Measurements from ENCODE around the gene TXNL4A. TPM values are rescaled to one million over a fixed set of nuclear protein-coding genes. Genes with fewer than 3 reads are reported as not detected.
"Not testable (repeated sequence)": the region's sequence is repeated elsewhere in the genome, so short reads cannot be mapped to it uniquely, and the experiment has no call there.

The TXNL4A gene, protein sequence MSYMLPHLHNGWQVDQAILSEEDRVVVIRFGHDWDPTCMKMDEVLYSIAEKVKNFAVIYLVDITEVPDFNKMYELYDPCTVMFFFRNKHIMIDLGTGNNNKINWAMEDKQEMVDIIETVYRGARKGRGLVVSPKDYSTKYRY
- 100 to 1,000 TPM in 1 of 2 donors, 10 to 100 TPM in 1; 97.2 to 143 TPM for total RNA-seq

- H3K27ac Mint-ChIP-seq, result peak within 1 kb of the TSS; percentile 90 to 92
- peaks cover 2 to 6% of the 10 kb centered on the region in 2 donors for H3K27me3 Mint-ChIP-seq
- ATAC-seq, result peak; percentile 99
These were observed at the start of gene TXNL4A for GRCh38 chr18:79988451-79989194. Gene TXNL4A, minus strand, starts transcription at chr18:79988563. Its CDS starts 171 bp downstream, at chr18:79988392.

DNA sequence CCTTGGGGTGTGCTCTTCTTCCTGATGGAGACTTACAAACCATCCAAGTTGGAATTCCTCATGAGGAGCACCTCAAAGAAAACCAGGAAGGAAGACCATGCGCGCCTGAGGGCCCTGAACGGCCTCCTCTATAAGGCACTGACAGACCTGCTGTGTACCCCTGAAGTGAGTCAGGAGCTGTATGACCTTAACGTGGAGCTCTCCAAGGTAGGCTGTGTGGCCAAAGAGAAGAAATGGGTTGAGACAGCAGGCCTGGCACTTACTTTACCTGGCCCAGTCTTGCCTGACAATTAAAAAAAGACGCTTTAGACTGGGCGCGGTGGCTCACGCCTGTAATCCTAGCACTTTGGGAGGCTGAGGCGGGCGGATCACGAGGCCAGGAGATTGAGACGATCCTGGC is 48.9 kb upstream of the TXNL4A start:
- peaks cover 19 to 26% of the 10 kb centered on the region in 2 donors for H3K4me1 Mint-ChIP-seq (ENCODE audit: low read depth in 2 of 2)
- H3K9me3 Mint-ChIP-seq, result peaks cover 3% of the 10 kb centered on the region
- no peak overlapping the region for H3K27ac Mint-ChIP-seq
- H3K27me3 Mint-ChIP-seq, result no peaks in the 10 kb centered on the region
- DNase-seq (ENCODE audit: low spot score) (no peak), ATAC-seq (no peak)
- H3K36me3 Mint-ChIP-seq, result no peaks in the 10 kb centered on the region
- no peak overlapping the region for H3K4me3 Mint-ChIP-seq

More at GRCh38 chr18:79988451-79989194, at the start of gene TXNL4A:
- peaks cover 20 to 25% of the 10 kb centered on the region in 2 donors for H3K4me1 Mint-ChIP-seq (ENCODE audit: low read depth in 2 of 2)
- H3K9me3 Mint-ChIP-seq, result no peaks in the 10 kb centered on the region
- peak within 1 kb of the TSS; percentile 96 for H3K4me3 Mint-ChIP-seq
- DNase-seq (ENCODE audit: low spot score), result peak; percentile 90
- no peaks in the 10 kb centered on the region for H3K36me3 Mint-ChIP-seq

DNA sequence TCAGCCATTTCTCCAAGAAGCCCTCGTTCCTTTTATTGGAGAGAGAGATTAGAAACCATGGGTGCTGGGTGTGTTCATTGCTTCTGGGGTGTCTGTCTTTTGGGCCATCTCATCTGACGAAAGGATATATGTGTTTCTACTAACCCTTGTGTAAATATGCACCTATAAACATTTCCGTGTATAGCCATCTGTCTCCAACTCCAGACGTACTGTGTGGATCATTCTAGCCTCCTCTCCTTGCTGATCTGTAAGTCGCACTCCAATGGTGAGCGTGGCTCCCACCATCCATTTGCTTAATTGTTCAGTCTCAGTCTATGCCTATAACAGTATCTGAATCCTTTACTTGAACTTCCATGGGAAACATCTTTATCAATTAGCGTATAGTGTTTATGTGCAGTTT is 47.6 kb upstream of the TXNL4A start:
- DNase-seq (ENCODE audit: low spot score) (no peak), ATAC-seq (no peak)
- Mint-ChIP-seq H3K36me3 (no peaks in the 10 kb centered on the region), H3K27me3 (no peaks in the 10 kb centered on the region), H3K4me3 (peak overlapping the region; percentile 90), H3K9me3 (peaks cover 3% of the 10 kb centered on the region), H3K4me1 (ENCODE audit: low read depth in 2 of 2) (peaks cover 19 to 26% of the 10 kb centered on the region in 2 donors), H3K27ac (no peak overlapping the region)

- ATAC-seq, result no peak
- peaks cover 19 to 26% of the 10 kb centered on the region in 2 donors for H3K4me1 Mint-ChIP-seq (ENCODE audit: low read depth in 2 of 2)
- peaks cover 3% of the 10 kb centered on the region for H3K9me3 Mint-ChIP-seq
- DNase-seq (ENCODE audit: low spot score), result no peak
- peak overlapping the region; percentile 90 for H3K4me3 Mint-ChIP-seq
- H3K27me3 Mint-ChIP-seq, result no peaks in the 10 kb centered on the region
- H3K36me3 Mint-ChIP-seq, result no peaks in the 10 kb centered on the region
- H3K27ac Mint-ChIP-seq, result peak overlapping the region; percentile 70 to 88
These were observed 46.6 kb upstream of the TXNL4A start for GRCh38 chr18:80034852-80035406.

DNA sequence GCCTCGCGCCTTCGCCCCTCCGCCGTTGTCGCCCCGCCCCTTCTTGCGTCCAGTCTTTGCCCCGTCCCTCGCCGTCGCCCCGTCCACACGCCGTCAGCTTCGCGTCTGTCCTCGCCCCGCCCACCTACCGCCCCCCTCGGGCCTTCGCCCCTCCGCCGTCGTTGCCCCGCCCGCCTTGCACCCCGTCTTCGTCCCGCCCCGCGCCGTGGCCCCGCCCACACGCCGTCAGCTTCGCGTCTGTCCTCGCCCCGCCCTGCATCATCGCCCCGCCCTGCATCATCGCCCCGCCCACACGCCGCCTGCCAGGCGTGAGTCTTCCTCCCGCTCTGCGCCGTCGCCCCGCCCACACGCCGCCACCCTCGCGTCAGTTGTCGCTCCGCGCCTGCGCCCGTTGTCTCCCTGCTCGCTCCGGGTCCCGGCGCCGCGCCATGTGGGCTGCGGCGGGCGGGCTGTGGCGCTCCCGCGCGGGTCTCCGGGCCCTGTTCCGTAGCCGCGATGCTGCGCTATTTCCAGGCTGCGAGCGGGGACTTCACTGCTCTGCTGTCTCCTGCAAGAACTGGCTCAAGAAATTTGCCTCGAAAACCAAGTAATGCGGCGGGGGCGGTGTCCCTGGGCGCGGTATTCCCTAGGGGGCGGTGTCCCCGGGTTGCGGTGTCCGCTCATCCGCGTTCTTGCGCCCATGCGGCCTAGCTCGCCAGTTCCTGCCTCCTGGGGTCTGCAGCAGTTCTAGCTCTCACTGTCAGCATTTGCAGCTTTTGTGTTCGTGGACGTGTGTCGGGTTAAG is 45.9 kb upstream of the TXNL4A start, which contains the start of gene RBFA:
Gene RBFA (plus strand): TSS at position 367 of the 784 bp plus-strand sequence. CDS start 62 bp downstream, at position 429.
- Mint-ChIP-seq H3K36me3 (peaks cover 6% of the 10 kb centered on the region), H3K27ac (peak within 1 kb of the TSS; percentile 70 to 88), H3K4me1 (ENCODE audit: low read depth in 2 of 2) (peaks cover 19 to 26% of the 10 kb centered on the region in 2 donors), H3K9me3 (peaks cover 3% of the 10 kb centered on the region), H3K27me3 (no peaks in the 10 kb centered on the region), H3K4me3 (peak within 1 kb of the TSS; percentile 90)
- ATAC-seq (peak; percentile 92 to 94), DNase-seq (ENCODE audit: low spot score) (peak; percentile 100)

DNA sequence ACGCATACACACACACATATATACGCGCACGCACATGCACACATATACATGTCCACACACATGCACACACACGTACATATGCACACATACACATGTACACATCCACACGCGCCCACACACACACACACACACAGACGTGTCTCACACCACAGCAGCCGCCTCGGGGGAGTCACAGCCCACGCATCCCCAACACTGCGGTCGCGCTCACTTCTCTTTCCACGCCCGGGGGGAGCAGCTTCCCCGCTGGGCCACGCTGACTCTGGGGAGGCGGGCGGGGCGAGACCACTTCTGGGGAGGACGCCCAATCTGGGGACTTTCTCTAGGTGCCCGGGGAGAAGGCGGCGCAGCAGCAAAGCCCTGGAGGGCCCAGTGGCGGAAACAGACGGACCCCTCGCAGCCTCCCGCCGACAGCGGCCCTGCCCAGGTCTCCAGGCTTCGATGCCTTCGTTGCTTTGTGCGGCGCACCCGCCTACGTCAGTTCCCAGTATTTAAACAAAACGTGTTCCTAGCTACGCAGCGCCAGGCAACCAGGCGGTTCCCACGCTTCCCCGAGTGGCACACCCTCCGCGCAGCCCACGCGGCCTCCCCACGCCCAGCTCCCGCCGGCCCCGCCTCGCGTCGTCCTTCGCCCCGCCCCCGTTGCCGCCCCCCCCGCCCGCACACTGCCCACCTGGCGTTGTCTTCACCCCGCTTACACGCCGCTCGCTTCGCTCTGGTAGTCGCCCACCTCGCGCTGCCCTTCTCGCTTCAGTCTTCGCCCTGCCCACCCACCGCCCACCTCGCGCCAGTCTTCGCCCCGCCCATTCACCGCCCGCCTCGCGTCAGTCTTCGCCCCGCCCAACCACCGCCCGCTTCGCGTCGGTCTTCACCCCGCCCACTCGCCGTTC is 45.1 kb upstream of the TXNL4A start:
- DNase-seq (ENCODE audit: low spot score) (peak; percentile 79), ATAC-seq (no peak)
- peaks cover 7% of the 10 kb centered on the region for H3K36me3 Mint-ChIP-seq
- peaks cover 19 to 26% of the 10 kb centered on the region in 2 donors for H3K4me1 Mint-ChIP-seq (ENCODE audit: low read depth in 2 of 2)
- no peaks in the 10 kb centered on the region for H3K27me3 Mint-ChIP-seq
- H3K27ac Mint-ChIP-seq, result peak overlapping the region; percentile 70 to 88
- H3K9me3 Mint-ChIP-seq, result peaks cover 3% of the 10 kb centered on the region
- peak overlapping the region; percentile 90 for H3K4me3 Mint-ChIP-seq

GRCh38 chr18:80029690-80030089 is 41.3 kb upstream of the TXNL4A start:
- ATAC-seq (no peak), DNase-seq (ENCODE audit: low spot score) (no peak)
- no peak overlapping the region for H3K4me3 Mint-ChIP-seq
- H3K27ac Mint-ChIP-seq, result no peak overlapping the region
- peaks cover 7 to 10% of the 10 kb centered on the region in 2 donors for H3K4me1 Mint-ChIP-seq (ENCODE audit: low read depth in 2 of 2)
- H3K27me3 Mint-ChIP-seq, result no peaks in the 10 kb centered on the region
- H3K9me3 Mint-ChIP-seq, result peaks cover 9% of the 10 kb centered on the region
- H3K36me3 Mint-ChIP-seq, result peaks cover 35% of the 10 kb centered on the region

DNA sequence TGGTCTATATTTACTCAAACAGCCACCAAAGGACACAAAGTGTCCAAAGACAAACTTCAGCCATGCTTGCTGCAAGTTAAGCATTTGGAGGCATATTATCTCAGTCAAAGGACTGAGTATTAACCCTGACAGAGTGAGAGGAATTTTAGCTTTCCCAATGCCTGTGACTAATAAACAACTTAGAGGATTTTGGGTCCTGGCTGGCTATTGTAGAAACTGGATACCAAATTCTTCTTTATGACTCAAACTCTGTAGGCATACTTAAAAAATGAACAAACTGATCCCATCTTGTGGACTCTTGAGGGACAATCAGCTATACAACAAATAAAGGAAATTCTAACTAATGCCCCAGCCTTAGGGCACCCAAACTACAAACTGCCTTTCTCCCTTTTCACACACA is 39.4 kb upstream of the TXNL4A start:
- not testable (repeated sequence) for DNase-seq (ENCODE audit: low spot score); H3K4me1 Mint-ChIP-seq (ENCODE audit: low read depth in 2 of 2); ATAC-seq; H3K9me3 Mint-ChIP-seq; H3K27me3 Mint-ChIP-seq; H3K4me3 Mint-ChIP-seq; H3K27ac Mint-ChIP-seq
- peaks cover 54% of the 10 kb centered on the region for H3K36me3 Mint-ChIP-seq

DNA sequence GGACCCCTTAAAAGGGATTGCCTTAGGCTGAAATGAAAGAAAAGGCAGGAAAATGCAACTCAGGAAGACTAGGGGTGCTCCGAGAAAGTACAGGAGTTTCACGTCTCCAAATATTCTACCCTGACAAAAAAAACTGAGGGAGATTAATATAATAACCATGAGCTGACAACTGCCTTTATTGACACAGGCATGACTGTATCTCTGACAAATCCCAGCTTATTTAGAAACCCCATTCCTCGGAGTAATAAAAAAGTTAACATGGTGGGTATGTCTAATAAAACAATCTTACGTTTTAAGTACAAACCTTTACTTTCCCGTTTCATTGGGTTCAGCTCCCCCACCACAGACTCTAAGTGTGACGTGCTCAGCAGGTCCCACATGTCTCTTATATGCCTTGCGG is 38.0 kb upstream of the TXNL4A start:
- H3K4me3 Mint-ChIP-seq, result no peak overlapping the region
- H3K36me3 Mint-ChIP-seq, result peaks cover 65% of the 10 kb centered on the region
- no peaks in the 10 kb centered on the region for H3K4me1 Mint-ChIP-seq (ENCODE audit: low read depth in 2 of 2)
- peaks cover 10% of the 10 kb centered on the region for H3K9me3 Mint-ChIP-seq
- no peaks in the 10 kb centered on the region for H3K27me3 Mint-ChIP-seq
- ATAC-seq (no peak), DNase-seq (ENCODE audit: low spot score) (no peak)
- H3K27ac Mint-ChIP-seq, result no peak overlapping the region

DNA sequence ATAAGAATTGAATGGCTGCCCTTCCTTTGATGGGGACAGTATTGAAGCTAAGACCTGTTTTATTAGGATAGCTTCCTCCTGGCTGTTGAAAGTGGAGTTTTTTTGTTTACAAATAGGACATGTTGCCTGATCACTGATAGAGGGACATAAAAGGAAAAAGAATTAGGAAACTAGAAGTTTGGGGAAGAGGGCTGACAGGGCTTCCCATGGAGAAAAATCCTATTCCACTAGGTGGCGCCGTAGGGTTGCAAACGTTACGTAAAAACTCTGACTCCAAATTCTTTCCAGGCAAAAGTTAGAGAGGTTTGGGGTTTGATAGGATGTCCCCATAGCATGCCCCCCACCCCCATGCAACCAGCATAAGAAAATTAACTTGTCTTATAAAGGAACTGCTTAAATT is 34.8 kb upstream of the TXNL4A start:
- H3K36me3 Mint-ChIP-seq, result peaks cover 79% of the 10 kb centered on the region
- no peak for DNase-seq (ENCODE audit: low spot score)
- H3K9me3 Mint-ChIP-seq, result peaks cover 15% of the 10 kb centered on the region
- H3K27ac Mint-ChIP-seq, result no peak overlapping the region
- H3K4me3 Mint-ChIP-seq, result no peak overlapping the region
- H3K27me3 Mint-ChIP-seq, result no peaks in the 10 kb centered on the region
- H3K4me1 Mint-ChIP-seq (ENCODE audit: low read depth in 2 of 2), result no peaks in the 10 kb centered on the region
- no peak for ATAC-seq

DNA sequence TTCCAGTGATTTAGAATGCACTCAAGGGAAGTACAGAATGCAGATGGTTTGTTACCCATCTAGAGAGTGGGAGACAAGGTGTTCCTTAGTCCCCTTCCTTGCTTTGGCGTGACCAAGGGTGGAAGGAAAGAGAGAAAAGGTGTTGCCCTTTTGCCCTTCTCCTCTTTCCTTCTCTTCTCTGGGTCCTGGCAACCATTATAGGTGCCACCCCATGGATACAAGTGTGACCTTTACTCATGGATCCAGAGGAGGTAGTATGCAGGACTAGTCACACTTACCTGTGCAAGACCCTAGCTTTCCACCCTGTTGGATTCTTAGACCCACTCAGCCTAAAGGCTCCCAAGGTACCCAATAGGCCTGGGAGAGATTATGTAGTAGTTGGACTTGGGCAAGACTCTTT is 34.2 kb upstream of the TXNL4A start:
- no peak overlapping the region for H3K27ac Mint-ChIP-seq
- no peaks in the 10 kb centered on the region for H3K4me1 Mint-ChIP-seq (ENCODE audit: low read depth in 2 of 2)
- peaks cover 18% of the 10 kb centered on the region for H3K9me3 Mint-ChIP-seq
- DNase-seq (ENCODE audit: low spot score) (no peak), ATAC-seq (no peak)
- peaks cover 82% of the 10 kb centered on the region for H3K36me3 Mint-ChIP-seq
- H3K4me3 Mint-ChIP-seq, result no peak overlapping the region
- H3K27me3 Mint-ChIP-seq, result no peaks in the 10 kb centered on the region

DNA sequence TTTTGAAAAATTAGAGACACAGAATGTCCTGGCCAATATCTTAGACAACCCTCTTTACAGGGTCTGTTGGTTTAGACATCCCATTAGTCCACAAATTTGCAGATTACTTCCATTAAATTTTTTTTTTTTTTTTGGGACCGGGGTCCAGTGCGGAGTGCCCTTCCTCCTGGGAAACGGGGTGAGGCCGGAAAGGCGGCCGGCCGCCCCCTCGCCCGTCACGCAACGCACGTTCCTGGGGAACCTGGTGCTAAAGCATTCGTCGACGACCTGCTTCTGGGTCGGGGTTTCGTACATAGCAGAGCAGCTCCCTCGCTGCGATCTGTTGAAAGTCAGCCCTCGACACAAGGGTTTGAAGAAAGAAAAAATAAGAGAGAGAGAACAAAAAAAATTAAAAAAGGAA is 24.4 kb upstream of the TXNL4A start:
- Mint-ChIP-seq H3K27ac (no peak overlapping the region), H3K27me3 (no peaks in the 10 kb centered on the region), H3K4me3 (no peak overlapping the region), H3K36me3 (peaks cover 12% of the 10 kb centered on the region), H3K9me3 (peaks cover 4% of the 10 kb centered on the region), H3K4me1 (ENCODE audit: low read depth in 2 of 2) (no peaks in the 10 kb centered on the region)
- no peak for DNase-seq (ENCODE audit: low spot score)
- ATAC-seq, result no peak

All from natural killer cell treated with Interleukin-12 subunit alpha and Interleukin-12 subunit beta and Interleukin-15 and Interleukin-18, amount 100 ng/mL, for 72 hours (primary cell).